C4-2B (cell line): ENCODE data around the gene ASXL1.

Source experiments
- ZFX ChIP-seq: fragments of 450-650 bp; IDR thresholded peaks from 2 replicates; pipeline ENCODE4 v1.6.1; 2017
- TF ChIP-seq, protein P1 (sequence below): fragments of 450-650 bp; conservative IDR thresholded peaks from 2 replicates; pipeline ENCODE4 v1.5.1; 2017; ENCODE audit warnings: mild to moderate bottlenecking

DNA sequence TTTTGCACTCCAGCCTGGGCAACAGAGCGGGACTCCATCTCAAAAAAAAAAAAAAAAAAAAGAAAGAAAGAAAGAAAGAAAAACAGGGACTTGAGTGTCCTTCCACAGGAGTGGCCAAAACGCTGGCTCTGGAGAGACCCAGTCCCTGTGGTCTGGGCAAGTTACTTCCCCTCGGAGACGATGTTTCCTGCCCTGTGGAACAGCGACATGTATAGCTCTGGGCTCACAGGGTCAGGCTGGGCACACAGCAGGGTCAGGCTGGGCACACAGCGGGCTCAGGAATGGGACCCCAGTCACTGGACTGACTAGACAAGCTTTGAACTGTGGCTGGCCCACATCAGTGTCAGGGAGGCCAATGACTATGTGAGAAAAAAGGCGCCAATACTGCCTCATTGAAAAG is 110.7 kb downstream of the ASXL1 start:
- TF ChIP-seq, protein P1, sequence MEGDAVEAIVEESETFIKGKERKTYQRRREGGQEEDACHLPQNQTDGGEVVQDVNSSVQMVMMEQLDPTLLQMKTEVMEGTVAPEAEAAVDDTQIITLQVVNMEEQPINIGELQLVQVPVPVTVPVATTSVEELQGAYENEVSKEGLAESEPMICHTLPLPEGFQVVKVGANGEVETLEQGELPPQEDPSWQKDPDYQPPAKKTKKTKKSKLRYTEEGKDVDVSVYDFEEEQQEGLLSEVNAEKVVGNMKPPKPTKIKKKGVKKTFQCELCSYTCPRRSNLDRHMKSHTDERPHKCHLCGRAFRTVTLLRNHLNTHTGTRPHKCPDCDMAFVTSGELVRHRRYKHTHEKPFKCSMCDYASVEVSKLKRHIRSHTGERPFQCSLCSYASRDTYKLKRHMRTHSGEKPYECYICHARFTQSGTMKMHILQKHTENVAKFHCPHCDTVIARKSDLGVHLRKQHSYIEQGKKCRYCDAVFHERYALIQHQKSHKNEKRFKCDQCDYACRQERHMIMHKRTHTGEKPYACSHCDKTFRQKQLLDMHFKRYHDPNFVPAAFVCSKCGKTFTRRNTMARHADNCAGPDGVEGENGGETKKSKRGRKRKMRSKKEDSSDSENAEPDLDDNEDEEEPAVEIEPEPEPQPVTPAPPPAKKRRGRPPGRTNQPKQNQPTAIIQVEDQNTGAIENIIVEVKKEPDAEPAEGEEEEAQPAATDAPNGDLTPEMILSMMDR, result no peak
- no peak for TF ChIP-seq ZFX
